IPS-18a (cell line): Measurements from ENCODE around the gene TBC1D13.

ENCODE experiments used
- H3K27ac ChIP-seq: one replicate; pipeline ENCODE4 v1.5.1; 2013; ENCODE audit warnings: low read length
- H3K27me3 ChIP-seq: one replicate; pipeline ENCODE4 v1.6.1; 2013; ENCODE audit warnings: mild to moderate bottlenecking, low read length; ENCODE audit not compliant: control insufficient read depth, insufficient read depth
- H3K36me3 ChIP-seq: one replicate; pipeline ENCODE4 v1.6.1; 2013; ENCODE audit warnings: low read depth, low read length; ENCODE audit not compliant: control insufficient read depth
- H3K4me1 ChIP-seq: one replicate; pipeline ENCODE4 v1.6.1; 2013; ENCODE audit warnings: low read depth, low read length; ENCODE audit not compliant: control insufficient read depth
- H3K4me3 ChIP-seq: one replicate; pipeline ENCODE4 v1.5.1; 2013; ENCODE audit warnings: low read length
- H3K9ac ChIP-seq: one replicate; pipeline ENCODE4 v1.6.1; 2013; ENCODE audit warnings: mild to moderate bottlenecking, low read length, moderate library complexity
- H3K9me3 ChIP-seq: one replicate; pipeline ENCODE4 v1.6.1; 2013; ENCODE audit warnings: low read depth, low read length; ENCODE audit not compliant: control insufficient read depth

TBC1D13 gene, protein sequence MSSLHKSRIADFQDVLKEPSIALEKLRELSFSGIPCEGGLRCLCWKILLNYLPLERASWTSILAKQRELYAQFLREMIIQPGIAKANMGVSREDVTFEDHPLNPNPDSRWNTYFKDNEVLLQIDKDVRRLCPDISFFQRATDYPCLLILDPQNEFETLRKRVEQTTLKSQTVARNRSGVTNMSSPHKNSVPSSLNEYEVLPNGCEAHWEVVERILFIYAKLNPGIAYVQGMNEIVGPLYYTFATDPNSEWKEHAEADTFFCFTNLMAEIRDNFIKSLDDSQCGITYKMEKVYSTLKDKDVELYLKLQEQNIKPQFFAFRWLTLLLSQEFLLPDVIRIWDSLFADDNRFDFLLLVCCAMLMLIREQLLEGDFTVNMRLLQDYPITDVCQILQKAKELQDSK

DNA sequence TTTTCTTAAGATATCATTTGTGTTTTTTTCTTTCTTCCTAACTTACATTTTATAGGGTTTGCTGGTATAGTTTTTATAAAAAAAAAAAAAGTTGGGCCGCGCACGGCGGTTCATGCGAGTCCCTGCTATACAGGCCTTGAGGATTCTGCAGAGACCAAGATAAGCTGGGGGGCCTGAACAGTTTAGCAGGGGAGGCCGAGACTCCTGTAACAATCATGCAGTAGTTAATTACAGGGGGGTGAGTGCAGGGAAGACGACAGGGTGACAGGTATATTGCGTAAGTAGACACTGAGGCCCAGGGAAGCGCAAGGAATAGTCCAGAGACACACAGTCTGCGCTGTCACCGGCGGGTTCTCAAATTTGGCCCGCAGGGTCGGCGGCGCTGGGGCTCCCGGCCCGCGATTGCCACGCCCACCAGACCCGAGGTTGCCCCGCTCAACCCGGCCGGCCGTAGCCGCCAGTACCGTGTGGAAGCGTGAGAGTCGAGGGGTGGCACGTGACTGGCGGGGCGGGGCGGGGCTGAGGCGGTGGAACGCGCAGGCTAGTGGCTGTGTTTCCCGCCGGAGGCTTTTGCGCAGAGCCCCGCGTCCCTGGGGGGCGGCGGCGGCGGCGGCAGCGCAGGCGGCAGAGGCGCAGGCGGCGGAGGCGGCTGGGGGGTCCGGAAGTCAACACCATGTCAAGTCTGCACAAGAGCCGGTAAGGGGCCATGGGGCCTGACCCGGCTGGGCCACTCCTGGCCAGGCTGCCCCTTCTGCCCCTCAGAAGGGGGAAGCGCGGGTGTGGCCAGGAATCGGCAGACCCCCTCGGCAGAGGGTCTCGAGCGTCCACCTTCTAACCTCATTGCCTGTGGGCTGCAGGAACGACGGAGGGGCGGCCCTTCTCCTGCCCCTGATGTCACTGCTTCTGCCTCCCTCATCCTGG lies at the start of gene TBC1D13:
TSS of gene TBC1D13 (plus strand) at position 573 of the 921 bp plus-strand sequence. CDS start at position 674, 101 bp downstream.
- Histone ChIP-seq H3K9ac (peak within 1 kb of the TSS; percentile 74), H3K9me3 (no peaks in the 10 kb centered on the region), H3K27ac (no peak within 1 kb of the TSS), H3K36me3 (peaks cover 8% of the 10 kb centered on the region), H3K4me1 (peaks cover 4% of the 10 kb centered on the region), H3K4me3 (peak within 1 kb of the TSS; percentile 87), H3K27me3 (no peaks in the 10 kb centered on the region)

DNA sequence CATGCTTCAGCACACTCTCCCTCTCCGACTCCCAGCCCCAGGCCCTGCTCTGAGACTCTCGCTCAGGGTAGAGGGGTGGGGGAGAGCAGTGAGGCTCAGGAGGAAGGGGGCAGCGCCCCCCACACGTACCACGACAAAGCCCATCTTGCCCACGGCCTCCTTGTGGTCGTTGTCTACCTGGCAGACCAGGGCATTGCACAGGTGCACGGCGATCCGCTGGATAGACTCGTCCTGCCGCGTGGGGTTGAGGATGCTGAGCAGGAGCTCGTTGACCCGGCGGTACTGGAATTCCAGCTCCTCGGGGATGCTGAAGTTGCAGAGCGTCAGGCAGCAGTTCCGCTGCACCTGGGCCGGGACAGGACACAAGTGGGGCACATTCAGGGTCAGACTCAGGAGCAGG lies 44.7 kb upstream of the TBC1D13 start:
- Histone ChIP-seq H3K9me3 (no peaks in the 10 kb centered on the region), H3K36me3 (no peaks in the 10 kb centered on the region), H3K27ac (no peak overlapping the region), H3K27me3 (no peaks in the 10 kb centered on the region), H3K4me1 (no peaks in the 10 kb centered on the region), H3K9ac (no peak overlapping the region), H3K4me3 (no peak overlapping the region)

DNA sequence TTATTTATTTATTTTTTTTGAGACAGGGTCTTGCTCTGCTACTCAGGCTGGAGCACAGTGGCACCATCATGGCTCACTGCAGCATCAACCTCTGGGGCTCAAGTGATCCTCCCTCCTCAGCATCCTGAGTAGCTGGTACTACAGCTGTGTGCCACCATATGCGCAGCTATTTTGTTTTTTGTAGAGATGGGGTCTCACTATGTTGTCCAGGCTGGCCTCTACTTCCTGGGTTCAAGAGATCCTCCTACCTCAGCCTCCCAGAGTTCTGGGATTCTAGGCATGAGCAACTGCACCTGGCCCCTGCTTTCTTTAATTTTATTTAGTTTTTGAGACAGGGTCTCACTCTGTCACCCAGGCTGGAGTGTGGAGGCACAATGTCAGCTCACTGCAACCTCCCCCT lies 43.6 kb upstream of the TBC1D13 start:
- no peak overlapping the region for H3K4me3 ChIP-seq

DNA sequence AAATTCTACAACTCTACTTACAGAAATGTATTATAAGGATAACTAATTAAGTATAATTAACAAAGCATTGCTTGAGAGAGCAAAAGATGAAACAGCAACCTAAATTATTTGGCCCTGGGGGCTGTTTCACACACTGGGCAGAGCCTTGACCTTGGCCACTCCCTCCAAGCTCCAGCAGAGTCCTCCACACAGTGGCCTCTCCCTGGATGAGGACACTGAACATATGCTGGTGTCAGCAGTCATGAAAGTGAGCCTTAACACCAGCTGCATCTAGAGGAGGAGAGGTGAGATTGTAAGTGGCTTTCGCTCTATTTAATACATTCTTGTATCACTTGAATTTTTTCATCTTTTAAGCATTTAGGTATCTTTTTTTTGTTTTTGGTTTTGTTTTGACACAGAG lies 39.8 kb upstream of the TBC1D13 start:
- H3K9me3 ChIP-seq = no peaks in the 10 kb centered on the region
- H3K27ac ChIP-seq = no peak overlapping the region
- H3K4me1 ChIP-seq = no peaks in the 10 kb centered on the region
- H3K36me3 ChIP-seq = no peaks in the 10 kb centered on the region
- no peak overlapping the region for H3K9ac ChIP-seq
- H3K4me3 ChIP-seq = no peak overlapping the region
- no peaks in the 10 kb centered on the region for H3K27me3 ChIP-seq

More for the DNA sequence above, 43.6 kb upstream of the TBC1D13 start:
- H3K27ac ChIP-seq = no peak overlapping the region
- H3K9me3 ChIP-seq = no peaks in the 10 kb centered on the region
- no peak overlapping the region for H3K9ac ChIP-seq
- H3K36me3 ChIP-seq = no peaks in the 10 kb centered on the region
- H3K27me3 ChIP-seq = no peaks in the 10 kb centered on the region
- H3K4me1 ChIP-seq = no peaks in the 10 kb centered on the region

DNA sequence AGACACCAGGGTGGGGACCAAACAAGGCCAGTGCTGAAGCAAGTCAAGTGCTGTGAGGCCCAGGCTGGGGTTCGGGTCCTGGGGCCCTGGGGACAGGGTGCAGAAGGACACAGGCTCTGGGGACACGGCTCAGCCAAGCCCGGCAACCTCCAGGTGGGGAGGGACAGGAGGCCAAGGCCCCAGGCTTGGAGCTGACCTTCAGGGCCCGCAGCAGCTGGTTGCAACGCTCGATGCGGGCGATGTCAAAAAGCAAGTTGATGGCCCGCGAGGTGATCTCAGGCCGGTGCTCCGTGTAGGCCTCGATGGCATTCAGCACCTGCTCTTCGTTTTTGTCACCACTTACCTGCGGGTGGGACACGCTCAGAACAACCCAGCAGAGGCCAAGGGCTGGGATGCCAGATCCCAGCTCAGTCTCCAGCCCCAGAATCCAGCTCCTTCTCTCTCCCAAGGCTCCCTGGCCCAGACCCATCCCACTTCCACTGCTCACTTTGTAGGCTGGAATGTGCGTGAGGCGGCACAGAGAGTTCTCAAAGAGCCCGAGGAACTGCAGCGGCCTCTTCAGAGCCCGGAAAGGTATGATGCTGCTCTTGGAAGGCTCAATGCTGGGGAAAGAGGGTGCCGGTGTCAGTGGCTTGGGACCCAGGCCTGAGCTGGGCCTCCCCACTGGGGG lies 36.0 kb upstream of the TBC1D13 start:
- H3K4me1 ChIP-seq = no peaks in the 10 kb centered on the region

DNA sequence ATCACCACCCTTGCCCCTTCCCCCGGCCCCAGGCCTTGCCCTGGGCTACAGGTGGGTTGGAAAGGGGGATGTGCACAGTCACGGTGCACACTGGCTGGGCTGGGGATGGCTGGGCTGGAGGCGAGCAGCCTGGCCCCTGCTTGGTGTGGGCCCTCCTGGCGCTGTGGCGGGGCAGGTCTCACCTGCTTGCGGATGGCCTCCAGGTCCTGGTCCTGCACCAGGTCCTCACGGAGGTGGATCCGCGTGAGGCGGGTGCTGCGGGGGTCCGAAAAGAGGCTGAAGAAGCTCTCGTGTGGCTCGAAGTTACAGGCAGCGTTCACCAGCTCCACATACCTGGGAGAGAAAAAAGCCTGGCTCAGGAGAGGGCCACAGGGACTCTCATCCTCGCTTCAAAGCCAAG lies 33.4 kb upstream of the TBC1D13 start:
- Histone ChIP-seq H3K9ac (no peak overlapping the region), H3K27me3 (no peaks in the 10 kb centered on the region), H3K36me3 (peaks cover 3% of the 10 kb centered on the region), H3K9me3 (no peaks in the 10 kb centered on the region), H3K27ac (no peak overlapping the region), H3K4me1 (no peaks in the 10 kb centered on the region), H3K4me3 (no peak overlapping the region)

More for the DNA sequence above, 36.0 kb upstream of the TBC1D13 start:
- no peaks in the 10 kb centered on the region for H3K27me3 ChIP-seq
- peaks cover 3% of the 10 kb centered on the region for H3K36me3 ChIP-seq
- no peak overlapping the region for H3K9ac ChIP-seq
- no peak overlapping the region for H3K4me3 ChIP-seq
- H3K27ac ChIP-seq = no peak overlapping the region
- no peaks in the 10 kb centered on the region for H3K9me3 ChIP-seq

DNA sequence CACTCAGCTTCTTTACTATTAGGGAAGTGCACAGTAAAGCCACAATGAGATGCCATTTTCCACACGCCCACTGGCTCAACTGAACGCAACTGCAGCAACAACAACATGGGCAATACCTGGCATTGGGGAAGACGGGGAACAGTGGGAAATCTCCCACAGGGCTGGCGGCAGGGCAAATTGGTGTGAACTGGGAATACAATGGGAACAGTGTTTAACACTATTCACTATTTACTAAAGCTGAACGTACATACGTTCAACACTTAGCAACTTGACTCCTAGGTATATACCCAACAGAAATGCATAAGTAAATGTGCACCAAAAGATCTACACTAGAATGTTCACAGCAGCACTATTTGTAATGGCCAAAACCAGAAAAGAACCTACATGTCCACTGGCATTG lies 29.5 kb upstream of the TBC1D13 start:
- Histone ChIP-seq H3K9me3 (no peaks in the 10 kb centered on the region), H3K4me1 (no peaks in the 10 kb centered on the region), H3K27ac (no peak overlapping the region), H3K4me3 (no peak overlapping the region), H3K36me3 (peaks cover under 1% of the 10 kb centered on the region), H3K27me3 (no peaks in the 10 kb centered on the region), H3K9ac (no peak overlapping the region)

DNA sequence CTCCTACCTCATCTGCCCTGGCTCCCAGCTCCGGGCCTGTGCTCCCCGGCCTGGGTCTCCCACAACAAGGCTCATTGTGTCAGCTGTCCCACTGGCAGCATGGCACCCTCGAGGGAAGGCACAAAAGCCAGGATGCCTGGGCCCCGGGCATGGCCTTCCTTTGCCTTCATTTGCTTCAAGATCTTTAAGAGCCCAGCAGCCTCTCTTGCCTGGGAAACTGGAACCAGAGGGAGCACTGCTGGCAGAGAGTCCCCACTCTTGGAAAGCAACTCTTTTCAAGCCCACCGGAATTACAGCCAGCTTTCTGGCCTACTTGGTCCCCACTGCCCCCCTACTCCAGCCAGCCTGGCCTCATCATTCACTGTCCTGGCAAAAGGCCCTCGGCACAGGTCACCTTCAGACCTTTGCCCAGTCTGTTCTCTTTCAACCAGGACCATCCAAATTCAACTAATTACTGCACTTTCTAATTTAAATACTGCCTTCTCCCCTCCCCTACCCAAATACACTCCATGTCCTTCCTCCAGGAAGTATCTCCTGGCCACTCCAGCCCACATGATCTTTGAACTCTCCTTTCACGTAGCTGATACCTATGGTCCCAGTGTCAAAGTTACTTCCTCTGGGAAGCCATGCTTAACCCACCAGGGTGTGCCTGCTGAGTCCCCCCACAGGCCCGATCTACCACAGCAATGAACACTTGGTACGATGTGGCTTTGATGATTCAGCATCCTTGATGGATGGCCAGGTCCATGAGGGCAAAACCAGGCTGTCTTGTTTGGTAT lies 24.2 kb upstream of the TBC1D13 start:
- Histone ChIP-seq H3K4me1 (no peaks in the 10 kb centered on the region), H3K4me3 (no peak overlapping the region), H3K9ac (no peak overlapping the region), H3K27ac (no peak overlapping the region), H3K9me3 (no peaks in the 10 kb centered on the region), H3K36me3 (no peaks in the 10 kb centered on the region), H3K27me3 (no peaks in the 10 kb centered on the region)

DNA sequence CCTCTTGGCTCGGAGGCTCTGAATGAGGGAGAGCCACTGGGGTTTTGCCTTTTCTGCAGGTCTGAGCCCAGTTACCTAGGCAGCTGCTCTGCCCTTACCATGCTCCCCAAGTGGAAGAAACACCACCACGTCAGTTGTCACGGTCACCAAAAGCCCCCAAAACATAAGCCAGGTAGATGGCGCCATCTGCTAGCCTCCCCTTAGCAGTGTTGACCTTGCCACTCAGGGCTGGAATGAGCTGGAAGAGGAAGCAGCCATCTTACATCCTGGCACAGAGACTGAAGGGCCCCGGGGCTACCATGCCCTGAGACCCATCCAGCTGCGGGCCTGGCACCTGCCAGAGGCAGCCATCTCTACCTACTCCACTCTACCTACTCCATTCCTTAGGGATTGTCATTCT lies 22.7 kb upstream of the TBC1D13 start:
- H3K9ac ChIP-seq = no peak overlapping the region
- H3K9me3 ChIP-seq = no peaks in the 10 kb centered on the region
- H3K27ac ChIP-seq = no peak overlapping the region
- no peaks in the 10 kb centered on the region for H3K4me1 ChIP-seq
- H3K27me3 ChIP-seq = no peaks in the 10 kb centered on the region
- H3K4me3 ChIP-seq = no peak overlapping the region
- H3K36me3 ChIP-seq = no peaks in the 10 kb centered on the region

DNA sequence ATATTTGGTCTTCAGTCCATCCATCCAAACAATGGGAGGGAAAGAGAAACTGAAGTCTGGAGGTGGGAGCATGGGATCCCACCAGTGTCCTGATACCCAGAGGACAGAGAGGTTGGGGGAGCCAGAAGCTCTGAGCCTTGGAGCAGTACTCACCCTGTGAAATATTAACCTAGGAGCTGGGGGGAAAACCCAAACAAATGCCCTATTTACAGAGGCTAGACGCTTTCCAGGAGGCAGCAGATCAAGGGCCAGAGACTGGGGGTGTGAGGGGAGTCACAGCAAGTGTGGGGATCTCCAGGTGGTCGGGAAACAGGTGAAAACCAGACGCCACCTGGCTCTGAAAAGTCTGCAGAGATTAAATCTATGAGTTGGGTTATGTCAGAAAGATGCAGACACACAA lies 21.6 kb upstream of the TBC1D13 start:
- H3K4me1 ChIP-seq = peaks cover 1% of the 10 kb centered on the region

DNA sequence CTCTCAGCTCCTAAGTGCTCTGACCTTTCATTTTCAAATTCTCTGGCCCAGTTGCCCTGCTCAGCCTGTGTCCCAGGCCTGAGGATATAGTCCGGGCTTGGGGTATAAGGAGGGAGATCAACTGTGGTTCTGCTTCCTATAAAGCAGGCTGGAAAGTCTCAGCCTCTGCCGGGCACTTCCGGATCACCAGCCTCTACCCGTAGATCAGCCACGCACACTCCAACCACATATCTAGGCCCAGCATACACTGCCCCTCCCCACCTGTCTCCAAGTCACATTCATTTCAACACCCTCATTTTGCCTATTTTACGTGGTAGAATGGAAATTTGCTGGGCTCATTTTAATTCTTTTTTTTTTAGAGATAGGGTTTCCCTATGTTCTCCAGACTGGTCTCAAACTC lies 18.4 kb upstream of the TBC1D13 start:
- Histone ChIP-seq H3K27me3 (no peaks in the 10 kb centered on the region), H3K9ac (no peak overlapping the region), H3K27ac (no peak overlapping the region), H3K4me3 (no peak overlapping the region), H3K9me3 (no peaks in the 10 kb centered on the region), H3K36me3 (no peaks in the 10 kb centered on the region), H3K4me1 (peaks cover 6% of the 10 kb centered on the region)

More for the DNA sequence above, 21.6 kb upstream of the TBC1D13 start:
- no peak overlapping the region for H3K27ac ChIP-seq
- no peaks in the 10 kb centered on the region for H3K9me3 ChIP-seq
- H3K9ac ChIP-seq = no peak overlapping the region
- no peak overlapping the region for H3K4me3 ChIP-seq
- no peaks in the 10 kb centered on the region for H3K27me3 ChIP-seq
- H3K36me3 ChIP-seq = no peaks in the 10 kb centered on the region
